ENCODE measurements around the gene MID1.

DNA sequence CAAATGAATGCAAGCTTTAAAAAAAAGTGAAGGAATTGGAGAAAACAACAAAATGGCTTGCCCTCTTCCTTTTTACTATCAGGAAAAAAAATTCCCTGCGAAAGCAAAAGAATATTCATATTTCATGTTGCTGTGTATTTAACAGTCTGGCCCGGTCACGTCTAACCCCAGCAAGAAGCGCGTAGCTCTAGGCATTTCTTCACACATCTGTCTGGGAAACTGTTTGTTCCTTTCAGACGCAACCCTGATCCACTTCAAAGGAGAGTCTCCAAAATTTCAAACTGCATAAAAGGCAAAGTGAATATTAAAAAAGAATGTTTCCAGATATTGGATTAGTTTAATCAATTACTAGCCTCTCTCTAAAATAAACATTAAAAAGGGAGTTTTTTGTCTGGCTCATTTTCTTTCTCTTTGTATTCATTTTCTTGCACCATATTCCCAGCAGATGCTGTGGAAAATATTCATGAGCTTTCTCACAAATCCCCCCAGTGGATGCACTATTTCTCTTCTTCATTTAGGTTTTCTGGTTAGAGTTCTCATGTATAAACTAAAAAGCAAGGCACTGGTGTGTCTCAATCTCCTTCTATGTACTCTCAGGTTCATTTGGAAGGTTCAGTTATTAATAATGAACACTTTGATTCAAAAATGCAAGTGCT lies 145.3 kb downstream of the MID1 start:
- TF ChIP-seq CTCF (IDR thresholded peaks at IDR 0.05; ENCODE audit: low read depth, low read length) (no peak), EZH2phosphoT487 (IDR thresholded peaks at IDR 0.05; ENCODE audit: low read depth) (no peak)
